Muscle layer of duodenum (tissue), 2 donors: ENCODE data around the gene ZMIZ1.

ENCODE experiments used
- H3K27ac ChIP-seq: one replicate; pipeline ENCODE4 v1.7.0; 2013; ENCODE audit warnings: mild to moderate bottlenecking, low read length
- H3K27me3 ChIP-seq: one replicate; pipeline ENCODE4 v1.7.0; 2013; ENCODE audit warnings: low read depth, mild to moderate bottlenecking, control low read depth, low read length
- H3K36me3 ChIP-seq, 2 donors: one replicate each; pipeline ENCODE4 v1.7.0; 2013; ENCODE audit warnings: low read length in 2 of 2, control low read depth in 1 of 2, mild to moderate bottlenecking in 1 of 2; ENCODE audit not compliant: insufficient read depth in 2 of 2, control insufficient read depth in 1 of 2
- H3K4me1 ChIP-seq, 2 donors: one replicate each; pipeline ENCODE4 v1.7.0; 2013; ENCODE audit warnings: low read length in 2 of 2, mild to moderate bottlenecking in 2 of 2, control low read depth in 1 of 2, moderate library complexity in 1 of 2; ENCODE audit not compliant: insufficient read depth in 2 of 2, control insufficient read depth in 1 of 2
- H3K4me3 ChIP-seq, 2 donors: one replicate each; pipeline ENCODE4 v1.7.0; 2013; ENCODE audit warnings: low read length in 2 of 2, low read depth in 1 of 2, mild to moderate bottlenecking in 1 of 2
- H3K9me3 ChIP-seq, 2 donors: one replicate each; pipeline ENCODE4 v1.7.0; 2013; ENCODE audit warnings: low read length in 2 of 2, control low read depth in 1 of 2, mild to moderate bottlenecking in 1 of 2; ENCODE audit not compliant: control insufficient read depth in 1 of 2
- donor health status: healthy.

The ZMIZ1 gene

DNA sequence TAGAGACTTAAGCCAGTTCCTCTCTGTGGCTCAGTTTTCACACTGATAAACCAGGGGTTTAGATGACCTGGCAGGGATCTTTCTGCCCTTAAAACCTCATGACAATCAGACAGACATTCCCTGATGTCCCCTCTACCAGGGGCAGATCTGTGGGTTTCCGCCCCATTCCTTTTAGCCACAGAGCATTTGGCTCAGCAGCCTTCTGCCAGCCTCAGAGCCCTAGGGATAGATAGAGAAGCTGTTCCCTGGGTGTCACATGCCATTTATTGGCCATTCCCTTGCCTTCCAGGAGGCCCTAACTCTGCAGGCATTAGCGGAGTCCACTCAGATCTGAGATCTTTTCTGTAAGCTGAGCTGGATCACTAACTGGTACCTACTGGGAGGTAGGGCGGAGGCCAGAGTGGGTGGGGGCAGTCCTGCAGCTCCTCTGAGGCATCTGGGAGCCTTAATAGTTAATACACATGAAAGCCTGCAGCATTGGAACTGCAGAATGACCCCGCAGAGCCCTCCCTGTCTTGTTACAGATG is 101.5 kb downstream of the ZMIZ1 start:
- H3K27ac ChIP-seq = no peak overlapping the region
- peaks cover 6 to 20% of the 10 kb centered on the region in 2 donors for H3K36me3 ChIP-seq
- H3K4me3 ChIP-seq = no peak overlapping the region
- H3K9me3 ChIP-seq = no peaks in the 10 kb centered on the region
- no peaks in the 10 kb centered on the region for H3K27me3 ChIP-seq
- H3K4me1 ChIP-seq = peaks cover 0 to 27% of the 10 kb centered on the region in 2 donors

DNA sequence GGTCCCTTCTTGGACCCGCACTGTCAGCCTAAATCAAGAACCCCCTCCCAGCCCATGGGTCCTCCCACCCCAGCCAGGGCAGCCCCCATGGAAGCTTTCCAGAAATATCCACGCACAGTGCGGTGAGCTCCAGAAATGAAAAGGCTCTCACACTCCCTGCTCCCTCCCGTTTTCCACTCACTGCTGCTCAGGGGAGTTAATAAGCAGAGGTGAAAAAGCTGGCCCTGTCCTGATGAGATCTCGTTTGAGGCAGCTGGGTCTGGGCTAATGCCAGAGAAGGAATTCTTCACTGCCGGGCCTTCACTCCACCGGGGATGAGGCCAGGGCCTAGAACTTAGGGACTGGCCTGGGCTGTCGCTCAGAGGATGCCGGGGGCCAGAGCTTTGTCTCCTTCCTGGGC is 102.2 kb downstream of the ZMIZ1 start:
- Histone ChIP-seq H3K9me3 (no peaks in the 10 kb centered on the region), H3K36me3 (peaks cover 6 to 20% of the 10 kb centered on the region in 2 donors), H3K4me1 (peaks cover 7 to 29% of the 10 kb centered on the region in 2 donors), H3K4me3 (no peak overlapping the region), H3K27me3 (no peaks in the 10 kb centered on the region), H3K27ac (no peak overlapping the region)

GRCh38 chr10:79171504-79171903 is 102.7 kb downstream of the ZMIZ1 start:
- Histone ChIP-seq H3K4me1 (peaks cover 12 to 29% of the 10 kb centered on the region in 2 donors), H3K9me3 (no peaks in the 10 kb centered on the region), H3K4me3 (no peak overlapping the region), H3K27ac (no peak overlapping the region), H3K36me3 (peaks cover 6 to 20% of the 10 kb centered on the region in 2 donors), H3K27me3 (no peaks in the 10 kb centered on the region)

DNA sequence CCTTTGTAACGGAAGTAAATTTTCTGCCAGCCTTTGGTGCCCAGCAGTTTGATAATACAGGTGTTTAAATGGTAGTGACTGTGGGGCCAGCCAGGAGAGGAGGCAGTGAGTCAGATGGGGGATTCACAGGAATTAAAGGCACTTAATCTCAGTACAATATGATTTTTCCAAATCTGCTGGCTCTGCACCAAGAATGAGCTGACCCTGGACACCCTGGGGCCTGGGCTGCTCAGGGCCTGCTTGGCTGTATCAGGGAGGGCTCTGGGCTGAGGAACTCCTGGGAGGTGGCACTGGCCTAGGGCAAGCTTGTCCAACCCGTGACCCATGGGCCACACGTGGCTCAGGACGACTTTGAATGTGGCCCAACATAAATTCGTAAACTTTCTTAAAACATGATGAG is 104.1 kb downstream of the ZMIZ1 start:
- Histone ChIP-seq H3K4me3 (no peak overlapping the region), H3K9me3 (no peaks in the 10 kb centered on the region), H3K4me1 (peaks cover 24 to 36% of the 10 kb centered on the region in 2 donors), H3K27me3 (no peaks in the 10 kb centered on the region), H3K27ac (no peak overlapping the region), H3K36me3 (peaks cover 0 to 9% of the 10 kb centered on the region in 2 donors)

GRCh38 chr10:79173582-79174262 is 105.0 kb downstream of the ZMIZ1 start:
- H3K36me3 ChIP-seq = peaks cover 0 to 9% of the 10 kb centered on the region in 2 donors
- no peaks in the 10 kb centered on the region for H3K27me3 ChIP-seq
- no peaks in the 10 kb centered on the region for H3K9me3 ChIP-seq
- H3K27ac ChIP-seq = no peak overlapping the region
- H3K4me3 ChIP-seq = no peak overlapping the region
- peaks cover 24 to 44% of the 10 kb centered on the region in 2 donors for H3K4me1 ChIP-seq

DNA sequence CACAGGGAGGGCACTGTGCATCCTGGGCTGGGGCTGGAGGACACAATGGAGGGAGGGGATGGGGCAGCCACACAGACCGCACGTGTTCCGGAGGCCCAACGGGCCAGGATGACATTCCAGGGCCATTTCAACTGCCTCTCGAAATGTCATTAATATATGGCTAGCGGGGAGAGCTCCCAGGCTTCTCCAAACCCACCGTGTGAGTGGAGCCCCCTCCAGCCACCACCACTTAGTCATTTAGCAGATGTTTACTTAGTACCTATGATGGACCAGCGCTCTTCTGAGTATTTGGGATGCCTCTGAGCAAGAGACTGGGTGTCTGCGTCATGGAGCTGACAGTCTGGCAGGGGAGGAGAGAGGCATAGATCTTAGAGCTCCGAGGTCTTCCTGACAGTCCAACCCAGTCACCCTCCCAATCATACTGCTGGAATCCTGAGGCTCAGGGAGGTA is 107.3 kb downstream of the ZMIZ1 start:
- H3K36me3 ChIP-seq = peaks cover 0 to 4% of the 10 kb centered on the region in 2 donors
- peak overlapping the region; percentile 31 for H3K27ac ChIP-seq
- H3K27me3 ChIP-seq = no peaks in the 10 kb centered on the region
- H3K9me3 ChIP-seq = no peaks in the 10 kb centered on the region
- no peak overlapping the region for H3K4me3 ChIP-seq
- H3K4me1 ChIP-seq = peaks cover 24 to 68% of the 10 kb centered on the region in 2 donors

DNA sequence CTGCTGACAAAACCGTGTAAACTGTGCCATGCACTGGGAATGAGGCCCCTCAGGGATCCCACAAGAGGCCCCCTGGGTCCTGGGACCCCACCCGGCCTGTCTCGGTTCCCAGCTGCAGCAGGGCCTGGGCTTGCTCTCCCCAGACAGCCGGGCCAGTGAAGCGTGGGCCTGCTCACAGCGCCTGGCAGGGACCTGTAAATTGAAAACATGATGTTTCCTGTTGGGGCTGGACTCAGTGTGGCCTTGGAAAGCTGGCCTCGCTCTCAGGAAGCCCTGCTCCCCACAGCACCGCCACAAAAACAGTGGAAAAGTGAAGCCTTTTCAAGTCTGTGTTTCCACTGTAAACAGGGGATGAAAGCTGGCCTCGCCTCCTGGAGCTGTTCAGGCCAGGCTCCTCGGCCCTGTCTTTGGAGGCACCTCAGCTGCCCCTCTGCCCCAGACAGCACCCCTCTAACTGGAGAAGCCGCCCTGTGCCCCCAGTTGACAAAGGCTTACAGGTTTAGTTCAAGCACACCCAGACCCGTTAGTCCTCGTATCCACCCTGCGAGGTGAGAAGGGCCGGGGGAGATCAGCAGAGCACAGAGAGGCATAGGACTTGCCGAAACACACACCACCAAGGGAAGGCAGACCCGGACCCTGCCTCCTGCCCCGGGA is 108.3 kb downstream of the ZMIZ1 start:
- Histone ChIP-seq H3K4me3 (no peak overlapping the region), H3K27me3 (no peaks in the 10 kb centered on the region), H3K36me3 (peaks cover 0 to 4% of the 10 kb centered on the region in 2 donors), H3K27ac (peak overlapping the region; percentile 25), H3K4me1 (peaks cover 24 to 78% of the 10 kb centered on the region in 2 donors), H3K9me3 (no peaks in the 10 kb centered on the region)

- H3K27me3 ChIP-seq = no peaks in the 10 kb centered on the region
- no peak overlapping the region for H3K4me3 ChIP-seq
- no peaks in the 10 kb centered on the region for H3K9me3 ChIP-seq
- peaks cover 0 to 4% of the 10 kb centered on the region in 2 donors for H3K36me3 ChIP-seq
- H3K27ac ChIP-seq = no peak overlapping the region
- peaks cover 24 to 88% of the 10 kb centered on the region in 2 donors for H3K4me1 ChIP-seq
Measured at GRCh38 chr10:79178070-79178576, 109.4 kb downstream of the ZMIZ1 start.

DNA sequence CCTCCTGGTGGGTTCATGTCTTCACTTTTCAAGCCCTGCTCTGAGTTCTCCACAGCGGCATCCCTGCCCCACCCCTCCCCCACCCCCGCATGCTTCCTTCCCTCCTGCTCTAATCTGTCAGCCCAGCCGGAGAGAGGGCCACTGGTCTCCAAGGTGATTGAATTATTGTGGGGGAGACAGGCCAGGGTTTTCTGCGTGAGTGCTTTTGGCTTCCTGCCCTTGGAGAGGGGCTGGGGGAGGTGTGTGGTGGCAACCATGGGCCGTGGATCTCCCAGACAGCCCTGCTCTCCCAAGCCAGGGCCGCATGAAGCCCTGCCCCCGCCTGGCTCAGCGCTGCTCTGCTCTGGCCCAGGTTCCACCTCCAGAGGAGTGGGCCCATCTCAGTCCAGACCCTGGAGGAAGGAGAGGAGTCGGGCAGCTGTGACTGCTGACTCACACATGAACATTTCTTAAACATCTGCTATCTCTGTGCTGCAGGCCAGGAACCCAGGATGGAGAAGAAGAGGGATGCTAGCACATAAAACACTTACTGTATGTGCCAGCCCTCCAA is 109.9 kb downstream of the ZMIZ1 start:
- Histone ChIP-seq H3K4me1 (peaks cover 25 to 94% of the 10 kb centered on the region in 2 donors), H3K36me3 (peaks cover 0 to 4% of the 10 kb centered on the region in 2 donors), H3K27ac (no peak overlapping the region), H3K4me3 (no peak overlapping the region), H3K27me3 (no peaks in the 10 kb centered on the region), H3K9me3 (no peaks in the 10 kb centered on the region)

DNA sequence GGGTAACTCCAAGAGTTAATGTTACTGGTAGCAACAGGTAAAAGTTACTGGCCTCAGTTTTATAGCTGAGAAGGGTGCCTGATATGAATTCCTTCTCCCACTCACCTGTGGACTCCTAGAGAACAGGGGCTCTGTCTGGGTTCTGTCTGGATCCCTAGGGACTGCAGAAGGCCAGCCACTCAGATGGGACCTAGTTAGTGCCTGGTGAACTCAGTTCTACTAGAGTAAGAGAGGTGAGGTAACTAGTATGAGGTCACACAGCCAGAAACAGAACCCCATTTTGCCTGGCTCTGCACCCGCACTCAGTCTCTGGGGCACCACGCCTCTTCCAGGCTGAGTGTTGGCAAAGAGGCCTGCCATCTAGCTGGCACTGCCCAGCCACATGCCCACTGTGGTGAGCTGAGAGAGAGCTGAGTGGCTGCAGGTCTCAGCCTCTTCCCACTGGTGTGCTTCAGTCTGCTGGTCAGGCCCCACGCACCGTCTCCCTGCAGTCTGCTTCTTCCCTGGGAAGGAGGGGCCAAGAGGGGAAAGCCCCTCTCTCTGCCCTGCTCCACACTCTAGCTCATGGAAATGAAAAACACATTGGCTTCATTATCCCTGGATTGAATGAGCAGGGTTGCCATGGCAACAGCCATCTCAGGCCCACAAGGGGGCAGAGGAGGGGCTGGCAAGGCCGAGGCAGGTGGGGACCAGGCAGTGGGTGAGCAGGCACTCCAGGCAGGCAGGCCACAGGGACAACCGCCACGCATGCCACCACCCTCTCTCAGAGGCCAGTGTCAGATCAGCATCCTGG is 110.6 kb downstream of the ZMIZ1 start:
- H3K4me1 ChIP-seq = peaks cover 30 to 99% of the 10 kb centered on the region in 2 donors
- H3K27me3 ChIP-seq = no peaks in the 10 kb centered on the region
- H3K27ac ChIP-seq = no peak overlapping the region
- no peaks in the 10 kb centered on the region for H3K36me3 ChIP-seq
- H3K9me3 ChIP-seq = no peaks in the 10 kb centered on the region
- H3K4me3 ChIP-seq = no peak overlapping the region

DNA sequence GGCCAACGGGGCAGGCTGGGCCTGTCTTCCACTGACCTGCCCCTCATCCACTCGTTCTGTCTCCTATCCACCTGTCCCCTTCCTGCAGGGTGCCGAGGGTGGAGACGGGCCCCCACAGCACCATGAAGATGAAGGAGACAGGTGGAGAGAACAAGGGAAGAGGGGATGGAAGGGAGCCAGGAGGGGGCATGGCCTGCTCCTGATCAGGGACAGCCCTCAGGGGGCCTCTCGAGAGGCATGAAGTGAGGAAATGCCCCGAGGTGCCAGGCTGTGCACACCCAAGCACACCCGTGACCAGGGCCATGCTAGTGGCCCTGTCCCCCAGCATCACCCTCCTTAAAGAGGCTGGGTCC is 111.2 kb downstream of the ZMIZ1 start:
- no peaks in the 10 kb centered on the region for H3K27me3 ChIP-seq
- H3K4me1 ChIP-seq = peaks cover 33 to 99% of the 10 kb centered on the region in 2 donors
- no peak overlapping the region for H3K4me3 ChIP-seq
- H3K36me3 ChIP-seq = no peaks in the 10 kb centered on the region
- H3K9me3 ChIP-seq = no peaks in the 10 kb centered on the region
- no peak overlapping the region for H3K27ac ChIP-seq
